GM18499 (cell line): Measurements from ENCODE around the gene ELN.

Source experiments
- ATAC-seq: cut with Tn5 transposase; IDR thresholded peaks from one replicate; pipeline ENCODE4 v1.9.1; 2021; ENCODE audit warnings: moderate number of reproducible peaks; ENCODE audit not compliant: insufficient read depth, unreplicated experiment

Gene ELN

GRCh38 chr7:74022507-74022906 is 5.5 kb upstream of the ELN start:
- ATAC-seq = no peak

GRCh38 chr7:74023092-74023536 is 4.9 kb upstream of the ELN start:
- no peak for ATAC-seq

GRCh38 chr7:74023786-74024185 is 4.2 kb upstream of the ELN start:
- ATAC-seq = no peak

GRCh38 chr7:74025146-74025545 is 2.8 kb upstream of the ELN start:
- no peak for ATAC-seq

GRCh38 chr7:74025730-74026129 is 2.2 kb upstream of the ELN start:
- ATAC-seq = no peak

GRCh38 chr7:74026406-74026902 is 1.5 kb upstream of the ELN start:
- ATAC-seq = no peak

GRCh38 chr7:74026903-74027682 is 880 bp upstream of the ELN start:
- ATAC-seq = no peak

GRCh38 chr7:74028321-74028838 is 407 bp downstream of the ELN start:
- ATAC-seq = no peak

- no peak for ATAC-seq
Measured at GRCh38 chr7:74029089-74029785, 1.3 kb downstream of the ELN start.

GRCh38 chr7:74029991-74030415 is 2.0 kb downstream of the ELN start:
- no peak for ATAC-seq

GRCh38 chr7:74030861-74031260 is 2.9 kb downstream of the ELN start:
- no peak for ATAC-seq

GRCh38 chr7:74031403-74032190 is 3.6 kb downstream of the ELN start:
- no peak for ATAC-seq

GRCh38 chr7:74032191-74032490 is 4.2 kb downstream of the ELN start:
- no peak for ATAC-seq

- no peak for ATAC-seq
Measured at GRCh38 chr7:74032624-74033371, 4.8 kb downstream of the ELN start.

GRCh38 chr7:74033372-74034311 is 5.7 kb downstream of the ELN start:
- ATAC-seq = no peak

- ATAC-seq = no peak
Measured at GRCh38 chr7:74037609-74038008, 9.6 kb downstream of the ELN start.

GRCh38 chr7:74038194-74038961 is 10.4 kb downstream of the ELN start:
- no peak for ATAC-seq

- ATAC-seq = no peak
Measured at GRCh38 chr7:74039337-74039736, 11.4 kb downstream of the ELN start.
